AG08396 (cell line): ENCODE results near the gene UCN.

Experiments used
- DNase-seq: peaks from one replicate; pipeline ENCODE4 v3.0.0; 2012; ENCODE audit warnings: low spot score, mixed read lengths

Gene UCN

DNA sequence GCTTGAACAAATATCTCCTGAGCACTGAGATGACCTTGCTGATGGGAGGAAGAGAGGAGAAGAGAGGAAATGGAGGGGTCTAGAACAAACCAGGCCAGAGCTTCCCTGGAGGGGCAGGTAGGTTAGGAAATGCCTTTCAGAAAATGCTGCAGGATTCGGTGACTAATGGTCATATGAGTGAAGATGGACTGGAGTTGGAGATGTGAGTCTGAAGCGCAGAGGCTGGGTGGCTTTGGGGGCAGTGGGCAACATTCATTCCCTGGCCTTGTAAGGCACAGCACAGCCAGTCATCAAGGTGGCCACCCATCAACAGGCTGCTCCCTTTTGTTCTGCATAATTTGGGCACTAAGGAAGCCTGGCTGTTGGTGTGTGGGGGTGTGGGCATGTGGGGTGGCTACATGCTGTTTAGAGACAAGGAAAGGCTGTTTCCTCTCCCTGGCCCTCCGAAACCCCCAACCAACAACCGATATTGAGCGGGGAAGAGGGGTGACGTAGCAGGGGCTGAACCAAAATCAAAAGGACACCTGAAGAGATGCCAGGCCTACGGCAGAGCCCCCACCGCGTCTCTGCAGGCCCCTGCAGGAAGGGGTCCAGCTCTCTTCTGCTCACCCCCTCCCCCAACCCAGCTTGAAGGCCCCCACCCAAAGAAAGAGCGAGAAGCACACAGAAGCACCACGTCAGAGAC lies 46.9 kb downstream of the UCN start:
- DNase-seq, result no peak

DNA sequence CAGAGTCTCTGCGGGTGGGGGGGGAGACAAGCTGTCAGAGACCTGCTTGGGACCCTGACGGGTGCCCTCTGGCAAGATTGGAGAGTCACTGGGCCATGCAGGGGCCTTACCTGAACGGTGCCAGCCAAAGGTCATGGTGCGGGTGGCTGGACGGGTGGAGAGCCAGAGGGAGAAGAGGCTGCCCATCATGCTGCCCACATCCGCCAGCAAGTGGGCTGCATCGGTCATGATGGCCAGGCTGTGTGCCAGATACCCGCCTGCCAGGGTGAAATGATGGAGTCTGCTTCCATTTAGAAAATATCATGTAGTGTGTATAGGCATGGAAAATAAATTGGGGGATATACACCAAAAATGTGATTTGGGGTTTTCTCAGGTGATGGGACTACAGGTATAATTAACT lies 50.2 kb downstream of the UCN start:
- DNase-seq, result no peak
